ENCODE results near the gene DET1. TPM values are rescaled to one million over a fixed set of nuclear protein-coding genes. Genes with fewer than 3 reads are reported as not detected.
"Not testable (repeated sequence)": the region's sequence is repeated elsewhere in the genome, so short reads cannot be mapped to it uniquely, and the experiment has no call there.

Gene DET1
- total RNA-seq, 2 experiments from 2014 or later: 2.2 to 2.8 TPM

DNA sequence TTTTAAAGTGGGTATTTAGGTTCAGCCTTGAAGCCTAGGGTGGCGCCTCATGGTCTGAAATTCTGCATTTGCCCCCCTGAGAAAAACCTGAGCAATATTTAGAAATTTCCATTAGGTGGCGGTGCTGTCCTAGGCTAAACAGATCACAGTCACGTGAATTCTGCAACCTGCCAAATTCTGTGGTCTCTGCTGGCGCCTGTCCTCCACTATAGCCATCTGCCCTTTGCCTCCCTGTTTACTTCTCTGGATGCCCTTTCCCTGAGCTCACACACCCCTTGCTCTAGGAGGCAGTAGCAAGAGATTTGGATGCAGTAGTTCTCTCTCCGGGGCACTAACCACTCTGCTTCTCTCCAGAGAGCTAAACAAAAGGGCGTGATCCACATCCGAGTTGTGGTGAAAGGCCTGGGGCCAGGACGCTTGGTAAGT, 69.8 kb downstream of the DET1 start:
- Mint-ChIP-seq H3K27ac (no peak overlapping the region), H3K36me3 (ENCODE audit: low read depth) (peaks cover 65% of the 10 kb centered on the region), H3K27me3 (no peaks in the 10 kb centered on the region), H3K4me3 (no peak overlapping the region), H3K4me1 (ENCODE audit: low read depth) (peaks cover 6% of the 10 kb centered on the region), H3K9me3 (no peaks in the 10 kb centered on the region)
- Histone ChIP-seq H3K27me3 (ENCODE audit: control insufficient read depth in 1 of 2, insufficient read depth in 2 of 2, low read length in 2 of 2) (no peaks in the 10 kb centered on the region), H3K9me3 (ENCODE audit: control insufficient read depth in 1 of 2, insufficient read depth in 1 of 2, low read length in 2 of 2) (no peaks in the 10 kb centered on the region), H3K36me3 (ENCODE audit: insufficient read depth, low read length) (peaks cover 53% of the 10 kb centered on the region), H3K4me3 (ENCODE audit: low read length) (no peak overlapping the region), H3K27ac (ENCODE audit: low read depth in 1 of 2, low read length in 2 of 2) (no peak overlapping the region), H3K4me1 (ENCODE audit: insufficient read depth, low read length) (no peaks in the 10 kb centered on the region)
- ChIA-PET CTCF (no interaction called here), POLR2A (no interaction called here)
- ATAC-seq (ENCODE audit: poor library complexity) (peak; percentile 52), DNase-seq (peak in 5 of 14 experiments; percentile 4 to 53 (median 43))
- TF ChIP-seq, protein P1, sequence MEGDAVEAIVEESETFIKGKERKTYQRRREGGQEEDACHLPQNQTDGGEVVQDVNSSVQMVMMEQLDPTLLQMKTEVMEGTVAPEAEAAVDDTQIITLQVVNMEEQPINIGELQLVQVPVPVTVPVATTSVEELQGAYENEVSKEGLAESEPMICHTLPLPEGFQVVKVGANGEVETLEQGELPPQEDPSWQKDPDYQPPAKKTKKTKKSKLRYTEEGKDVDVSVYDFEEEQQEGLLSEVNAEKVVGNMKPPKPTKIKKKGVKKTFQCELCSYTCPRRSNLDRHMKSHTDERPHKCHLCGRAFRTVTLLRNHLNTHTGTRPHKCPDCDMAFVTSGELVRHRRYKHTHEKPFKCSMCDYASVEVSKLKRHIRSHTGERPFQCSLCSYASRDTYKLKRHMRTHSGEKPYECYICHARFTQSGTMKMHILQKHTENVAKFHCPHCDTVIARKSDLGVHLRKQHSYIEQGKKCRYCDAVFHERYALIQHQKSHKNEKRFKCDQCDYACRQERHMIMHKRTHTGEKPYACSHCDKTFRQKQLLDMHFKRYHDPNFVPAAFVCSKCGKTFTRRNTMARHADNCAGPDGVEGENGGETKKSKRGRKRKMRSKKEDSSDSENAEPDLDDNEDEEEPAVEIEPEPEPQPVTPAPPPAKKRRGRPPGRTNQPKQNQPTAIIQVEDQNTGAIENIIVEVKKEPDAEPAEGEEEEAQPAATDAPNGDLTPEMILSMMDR (IDR thresholded peaks at IDR 0.05): peak; percentile 47
- intact Hi-C loops (cut with DNase I, micrococcal nuclease): loop anchor here (1.0 to 10.0 kb wide), 5 partner anchors 146 to 418 kb away; partner anchors contain the start of genes AEN (in 1 of the 2) and HAPLN3 (in 1 of the 2)

GRCh38 chr15:88473661-88474293, 72.7 kb downstream of the DET1 start:
- H3K4me1 Mint-ChIP-seq (ENCODE audit: low read depth); CTCF ChIA-PET; DNase-seq: not testable (repeated sequence)

GRCh38 chr15:88472225-88472624, 74.3 kb downstream of the DET1 start:
- Mint-ChIP-seq H3K27ac (no peak overlapping the region), H3K9me3 (no peaks in the 10 kb centered on the region), H3K36me3 (ENCODE audit: low read depth) (peaks cover 60% of the 10 kb centered on the region), H3K4me1 (ENCODE audit: low read depth) (peaks cover 21% of the 10 kb centered on the region), H3K4me3 (peak overlapping the region; percentile 32), H3K27me3 (no peaks in the 10 kb centered on the region)
- ATAC-seq (ENCODE audit: poor library complexity) (no peak), DNase-seq (no peak)
- Histone ChIP-seq H3K27me3 (ENCODE audit: control insufficient read depth in 1 of 2, insufficient read depth in 2 of 2, low read length in 2 of 2) (no peaks in the 10 kb centered on the region), H3K4me1 (ENCODE audit: insufficient read depth, low read length) (peaks cover 14% of the 10 kb centered on the region), H3K27ac (ENCODE audit: low read depth in 1 of 2, low read length in 2 of 2) (no peak overlapping the region), H3K9me3 (ENCODE audit: control insufficient read depth in 1 of 2, insufficient read depth in 1 of 2, low read length in 2 of 2) (no peaks in the 10 kb centered on the region), H3K4me3 (ENCODE audit: low read length) (no peak overlapping the region), H3K36me3 (ENCODE audit: insufficient read depth, low read length) (peaks cover 42% of the 10 kb centered on the region)
- intact Hi-C loops (cut with DNase I, micrococcal nuclease): loop anchor here (10.0 kb wide), 2 partner anchors 363 to 423 kb away; partner anchors contain the start of gene HAPLN3 (in 1 of the 2)
- POLR2A ChIA-PET: no interaction called here
- CTCF ChIA-PET: no interaction called here
- TF ChIP-seq, protein P1 (IDR thresholded peaks at IDR 0.05): no peak

More at GRCh38 chr15:88473661-88474293, 72.7 kb downstream of the DET1 start:
- H3K27ac Mint-ChIP-seq; H3K27me3 Mint-ChIP-seq; H3K27me3 ChIP-seq (ENCODE audit: control insufficient read depth in 1 of 2, insufficient read depth in 2 of 2, low read length in 2 of 2); POLR2A ChIA-PET; ATAC-seq (ENCODE audit: poor library complexity); H3K4me3 Mint-ChIP-seq; H3K4me1 ChIP-seq (ENCODE audit: insufficient read depth, low read length); H3K27ac ChIP-seq (ENCODE audit: low read depth in 1 of 2, low read length in 2 of 2); H3K9me3 ChIP-seq (ENCODE audit: control insufficient read depth in 1 of 2, insufficient read depth in 1 of 2, low read length in 2 of 2); H3K9me3 Mint-ChIP-seq; H3K4me3 ChIP-seq (ENCODE audit: low read length): not testable (repeated sequence)
- intact Hi-C loops (cut with DNase I, micrococcal nuclease): loop anchor here (10.0 kb wide), 2 partner anchors 361 to 421 kb away; partner anchors contain the start of gene HAPLN3 (in 1 of the 2)
- peaks cover 65% of the 10 kb centered on the region for H3K36me3 Mint-ChIP-seq (ENCODE audit: low read depth)
- peaks cover 50% of the 10 kb centered on the region for H3K36me3 ChIP-seq (ENCODE audit: insufficient read depth, low read length)
